ENCODE data around the gene FAM209B.
"Not testable (repeated sequence)": the region's sequence is repeated elsewhere in the genome, so short reads cannot be mapped to it uniquely, and the experiment has no call there.

FAM209B gene

GRCh38 chr20:56532946-56533345, at the start of gene FAM209B:
TSS of gene FAM209B (plus strand) at chr20:56533246. CDS start at chr20:56533342, 96 bp downstream.
- DNase-seq, result not testable (repeated sequence)

- no peak for DNase-seq
These were observed 49.1 kb upstream of the FAM209B start for GRCh38 chr20:56483970-56484369.

- DNase-seq, result no peak
These were observed 45.8 kb upstream of the FAM209B start for GRCh38 chr20:56487216-56487615.

GRCh38 chr20:56488566-56488965, 44.5 kb upstream of the FAM209B start:
- DNase-seq, result no peak

- DNase-seq, result no peak
These were observed 31.9 kb upstream of the FAM209B start for GRCh38 chr20:56501116-56501515.

- no peak for DNase-seq
These were observed 29.1 kb upstream of the FAM209B start for GRCh38 chr20:56503916-56504315.

GRCh38 chr20:56504373-56505005, 28.6 kb upstream of the FAM209B start:
- DNase-seq, result no peak

- DNase-seq, result no peak
These were observed 26.9 kb upstream of the FAM209B start for GRCh38 chr20:56506103-56506502.

GRCh38 chr20:56511926-56512325, 21.1 kb upstream of the FAM209B start:
- DNase-seq, result no peak

- no peak for DNase-seq
These were observed 19.6 kb upstream of the FAM209B start for GRCh38 chr20:56513161-56514150.

GRCh38 chr20:56516631-56517030, 16.4 kb upstream of the FAM209B start:
- DNase-seq, result no peak

- DNase-seq, result no peak
These were observed 15.8 kb upstream of the FAM209B start for GRCh38 chr20:56517211-56517610.

- no peak for DNase-seq
These were observed 15.4 kb upstream of the FAM209B start for GRCh38 chr20:56517641-56518040.

- no peak for DNase-seq
These were observed 14.9 kb upstream of the FAM209B start for GRCh38 chr20:56518126-56518525.

- no peak for DNase-seq
These were observed 14.2 kb upstream of the FAM209B start for GRCh38 chr20:56518721-56519398.

GRCh38 chr20:56519551-56519950, 13.5 kb upstream of the FAM209B start:
- no peak for DNase-seq

GRCh38 chr20:56520180-56520579, 12.9 kb upstream of the FAM209B start:
- DNase-seq, result no peak

- DNase-seq, result not testable (repeated sequence)
These were observed 12.2 kb upstream of the FAM209B start for GRCh38 chr20:56520746-56521354.

- DNase-seq, result no peak
These were observed 10.7 kb upstream of the FAM209B start for GRCh38 chr20:56522311-56522710.

GRCh38 chr20:56524444-56524843, 8.6 kb upstream of the FAM209B start, which contains the start of gene FAM209A:
TSS of gene FAM209A (plus strand) at chr20:56524744. CDS start at chr20:56524809, 65 bp downstream.
- not testable (repeated sequence) for DNase-seq

- no peak for DNase-seq
These were observed 5.5 kb upstream of the FAM209B start for GRCh38 chr20:56527521-56527920.

- DNase-seq, result no peak
These were observed 5.0 kb downstream of the FAM209B start for GRCh38 chr20:56537997-56538396.

- DNase-seq, result no peak
These were observed 7.4 kb downstream of the FAM209B start for GRCh38 chr20:56540415-56540814.

All from SHP77 treated with DMSO at 0.1 percent for 48 hours (cell line).